Measurements from ENCODE around the gene PPP1R2. TPM values are rescaled to one million over a fixed set of nuclear protein-coding genes. Genes with fewer than 3 reads are reported as not detected.

PPP1R2 gene
- polyA plus RNA-seq, 1 of the 3 experiments (the other 2 are of a cell fraction), result 8.1 TPM

GRCh38 chr3:195546130-195546560 is 3.0 kb upstream of the PPP1R2 start:
- H3K4me2 ChIP-seq, result peak overlapping the region; percentile 73
- TF ChIP-seq NFIC (IDR thresholded peaks at IDR 0.05; ENCODE audit: borderline replicate concordance), result peak; percentile 80
- TF ChIP-seq MEF2A (IDR thresholded peaks at IDR 0.05; ENCODE audit: borderline replicate concordance, low read depth), result 0 out of 2 replicates have a peak, but pooled peaks have one; percentile 22
- TF ChIP-seq RXRA (IDR thresholded peaks at IDR 0.05; ENCODE audit: borderline replicate concordance, low read depth), result peak; percentile 14; the same call in 1 of the 2 replicates
- TF ChIP-seq TCF12 (IDR thresholded peaks at IDR 0.05), result peak; percentile 52; the same call in 1 of the 2 replicates
- peak; percentile 78 for TF ChIP-seq FOSL2 (IDR thresholded peaks at IDR 0.05; ENCODE audit: borderline replicate concordance, low read depth)
- TF ChIP-seq, protein P1, sequence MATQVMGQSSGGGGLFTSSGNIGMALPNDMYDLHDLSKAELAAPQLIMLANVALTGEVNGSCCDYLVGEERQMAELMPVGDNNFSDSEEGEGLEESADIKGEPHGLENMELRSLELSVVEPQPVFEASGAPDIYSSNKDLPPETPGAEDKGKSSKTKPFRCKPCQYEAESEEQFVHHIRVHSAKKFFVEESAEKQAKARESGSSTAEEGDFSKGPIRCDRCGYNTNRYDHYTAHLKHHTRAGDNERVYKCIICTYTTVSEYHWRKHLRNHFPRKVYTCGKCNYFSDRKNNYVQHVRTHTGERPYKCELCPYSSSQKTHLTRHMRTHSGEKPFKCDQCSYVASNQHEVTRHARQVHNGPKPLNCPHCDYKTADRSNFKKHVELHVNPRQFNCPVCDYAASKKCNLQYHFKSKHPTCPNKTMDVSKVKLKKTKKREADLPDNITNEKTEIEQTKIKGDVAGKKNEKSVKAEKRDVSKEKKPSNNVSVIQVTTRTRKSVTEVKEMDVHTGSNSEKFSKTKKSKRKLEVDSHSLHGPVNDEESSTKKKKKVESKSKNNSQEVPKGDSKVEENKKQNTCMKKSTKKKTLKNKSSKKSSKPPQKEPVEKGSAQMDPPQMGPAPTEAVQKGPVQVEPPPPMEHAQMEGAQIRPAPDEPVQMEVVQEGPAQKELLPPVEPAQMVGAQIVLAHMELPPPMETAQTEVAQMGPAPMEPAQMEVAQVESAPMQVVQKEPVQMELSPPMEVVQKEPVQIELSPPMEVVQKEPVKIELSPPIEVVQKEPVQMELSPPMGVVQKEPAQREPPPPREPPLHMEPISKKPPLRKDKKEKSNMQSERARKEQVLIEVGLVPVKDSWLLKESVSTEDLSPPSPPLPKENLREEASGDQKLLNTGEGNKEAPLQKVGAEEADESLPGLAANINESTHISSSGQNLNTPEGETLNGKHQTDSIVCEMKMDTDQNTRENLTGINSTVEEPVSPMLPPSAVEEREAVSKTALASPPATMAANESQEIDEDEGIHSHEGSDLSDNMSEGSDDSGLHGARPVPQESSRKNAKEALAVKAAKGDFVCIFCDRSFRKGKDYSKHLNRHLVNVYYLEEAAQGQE (IDR thresholded peaks at IDR 0.05; ENCODE audit: low read depth, low read length), result peak; percentile 83; the same call in 1 of the 2 replicates
- TF ChIP-seq TEAD4 (IDR thresholded peaks at IDR 0.05; ENCODE audit: borderline replicate concordance, insufficient read depth), result no peak
- no peak for TF ChIP-seq EZH2phosphoT487 (IDR thresholded peaks at IDR 0.05; ENCODE audit: borderline replicate concordance, low read depth)
- TF ChIP-seq JUND (IDR thresholded peaks at IDR 0.05), result peak; percentile 71
- no peak for TF ChIP-seq POLR2AphosphoS5 (IDR thresholded peaks at IDR 0.05; ENCODE audit: low read depth, low read length)
- TF ChIP-seq, protein P2, sequence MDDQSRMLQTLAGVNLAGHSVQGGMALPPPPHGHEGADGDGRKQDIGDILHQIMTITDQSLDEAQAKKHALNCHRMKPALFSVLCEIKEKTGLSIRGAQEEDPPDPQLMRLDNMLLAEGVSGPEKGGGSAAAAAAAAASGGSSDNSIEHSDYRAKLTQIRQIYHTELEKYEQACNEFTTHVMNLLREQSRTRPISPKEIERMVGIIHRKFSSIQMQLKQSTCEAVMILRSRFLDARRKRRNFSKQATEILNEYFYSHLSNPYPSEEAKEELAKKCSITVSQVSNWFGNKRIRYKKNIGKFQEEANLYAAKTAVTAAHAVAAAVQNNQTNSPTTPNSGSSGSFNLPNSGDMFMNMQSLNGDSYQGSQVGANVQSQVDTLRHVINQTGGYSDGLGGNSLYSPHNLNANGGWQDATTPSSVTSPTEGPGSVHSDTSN (IDR thresholded peaks at IDR 0.05), result no peak
- no peak for TF ChIP-seq MXI1 (IDR thresholded peaks at IDR 0.05; ENCODE audit: low read depth, low read length)
- peaks cover 9% of the 10 kb centered on the region for H4K20me1 ChIP-seq (ENCODE audit: insufficient read depth)
- H2AFZ ChIP-seq (ENCODE audit: low read depth), result no peak overlapping the region
- H3K9me2 ChIP-seq, result no peaks in the 10 kb centered on the region
- no peaks in the 10 kb centered on the region for H3K27me3 ChIP-seq (ENCODE audit: insufficient read depth)
- peaks cover 18% of the 10 kb centered on the region for H3K79me2 ChIP-seq (ENCODE audit: insufficient read depth)
- 10% methylated on average over 4 of the region's 4 CpGs for WGBS (ENCODE audit: low lambda C conversion rate)
- H3K4me1 ChIP-seq (ENCODE audit: control insufficient read depth in 1 of 2, insufficient read depth in 2 of 2, low read depth in 1 of 2, low read length in 1 of 2), result peaks cover 18 to 21% of the 10 kb centered on the region in 2 experiments
- no peaks in the 10 kb centered on the region for H3K9me3 ChIP-seq
- no peak overlapping the region for H3K9ac ChIP-seq
- ChIA-PET CTCF (no interaction called here), POLR2A (no interaction called here)
- H3F3A ChIP-seq (replicated peaks; ENCODE audit: insufficient read depth), result peaks cover 15% of the 10 kb centered on the region
- peak overlapping the region in 1 of 2 experiments; percentile 12; a peak in 1 of 4 replicates for H3K27ac ChIP-seq (ENCODE audit: low read depth in 2 of 2, low read length in 1 of 2)
- no peaks in the 10 kb centered on the region for H3K36me3 ChIP-seq (replicated peaks in 1 of 2; ENCODE audit: control insufficient read depth in 1 of 2, insufficient read depth in 2 of 2, low read length in 1 of 2)
- peak overlapping the region in 1 of 2 experiments; percentile 31; a peak in 1 of 4 replicates for H3K4me3 ChIP-seq (ENCODE audit: low read depth in 2 of 2, low read length in 1 of 2)
- no peak for DNase-seq

DNA sequence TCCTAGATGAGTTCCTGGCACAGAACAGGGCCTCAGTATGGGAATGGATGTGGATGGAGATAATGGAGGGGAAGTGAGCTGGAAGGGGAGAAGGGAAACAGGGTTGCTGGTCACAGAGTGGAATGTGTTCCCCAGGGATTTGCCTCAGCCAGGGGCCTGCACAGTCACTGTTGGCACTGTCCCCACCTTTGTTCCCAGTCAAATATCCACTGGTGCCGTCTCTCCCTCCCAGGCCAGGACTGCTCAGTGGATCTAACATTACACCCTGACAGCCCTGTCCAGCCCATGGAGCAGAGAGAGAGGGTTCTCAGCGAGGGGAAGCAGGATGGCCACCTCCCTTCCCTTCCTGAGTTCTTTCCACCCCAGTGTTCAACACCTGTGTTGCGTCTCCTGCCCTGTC is 1.5 kb upstream of the PPP1R2 start:
- Histone ChIP-seq H3K36me3 (replicated peaks in 1 of 2; ENCODE audit: control insufficient read depth in 1 of 2, insufficient read depth in 2 of 2, low read length in 1 of 2) (no peaks in the 10 kb centered on the region), H3K4me3 (ENCODE audit: low read depth in 2 of 2, low read length in 1 of 2) (no peak overlapping the region), H3K4me2 (no peak overlapping the region), H3K9ac (no peak overlapping the region), H3K9me2 (no peaks in the 10 kb centered on the region), H3K27me3 (ENCODE audit: insufficient read depth) (no peaks in the 10 kb centered on the region), H3K4me1 (ENCODE audit: control insufficient read depth in 1 of 2, insufficient read depth in 2 of 2, low read depth in 1 of 2, low read length in 1 of 2) (peaks cover 23 to 24% of the 10 kb centered on the region in 2 experiments), H3F3A (replicated peaks; ENCODE audit: insufficient read depth) (peaks cover 15% of the 10 kb centered on the region), H3K9me3 (no peaks in the 10 kb centered on the region), H4K20me1 (ENCODE audit: insufficient read depth) (peaks cover 23% of the 10 kb centered on the region), H2AFZ (ENCODE audit: low read depth) (no peak overlapping the region), H3K27ac (ENCODE audit: low read depth in 2 of 2, low read length in 1 of 2) (no peak overlapping the region), H3K79me2 (ENCODE audit: insufficient read depth) (peaks cover 33% of the 10 kb centered on the region)
- WGBS (ENCODE audit: low lambda C conversion rate), result 73% methylated on average over 3 of the region's 3 CpGs
- POLR2A ChIA-PET, result no interaction called here
- CTCF ChIA-PET, result no interaction called here
- no peak for TF ChIP-seq CHD2 (IDR thresholded peaks at IDR 0.05; ENCODE audit: low read length, partially characterized antibody)
- no peak for DNase-seq

Measured in SK-N-SH (cell line).